B cell (primary cell): ENCODE data around the gene NCOA1. TPM values are rescaled to one million over a fixed set of nuclear protein-coding genes. Genes with fewer than 3 reads are reported as not detected.
"Not testable (repeated sequence)": the region's sequence is repeated elsewhere in the genome, so short reads cannot be mapped to it uniquely, and the experiment has no call there.

Experiments
- ATAC-seq: fragments of 200-7000 bp; cut with Tn5 transposase; one replicate; pipeline ENCODE4 v1.10.0; 2021; ENCODE audit warnings: low read depth, mild to moderate bottlenecking, moderate number of reproducible peaks, moderate library complexity
- CTCF ChIA-PET: fragments of 350-600 bp; sonication (Branson Sonifier 250); formaldehyde crosslinking; loops from one replicate; lab custom pipeline; 2021; ENCODE audit warnings: antibody characterized with exemption, inconsistent platforms; lab: Charles Lee
- POLR2A ChIA-PET: fragments of 350-600 bp; sonication (Branson Sonifier 250); formaldehyde crosslinking; loops from one replicate; lab custom pipeline; 2021; ENCODE audit warnings: antibody characterized with exemption; lab: Charles Lee
- DNase-seq: peaks from one replicate; pipeline ENCODE4 v3.0.0; 2013
- H2AFZ ChIP-seq: 2 replicates; pipeline ENCODE4 v1.6.1; 2012; ENCODE audit warnings: mild to moderate bottlenecking, low read depth, low read length; ENCODE audit not compliant: insufficient read depth, poor library complexity, severe bottlenecking
- H3K27ac ChIP-seq, 2 donors: 1 replicate in 1 of 2; 2 replicates in 1 of 2; pipeline ENCODE4 v1.5.1; 2012 to 2013; ENCODE audit warnings: low read length in 2 of 2, mild to moderate bottlenecking in 2 of 2, moderate library complexity in 1 of 2
- H3K27me3 ChIP-seq, 4 experiments: fragments of 200-600 bp in 1 of 4; sonication (generic) in 1 of 4; replicated peaks in 1 of 4; 1 replicate in 2 of 4; 2 replicates in 2 of 4; pipeline versions ENCODE4 v1.6.1 to v1.7.0; 2013 to 2016; ENCODE audit warnings: low read length in 3 of 4, mild to moderate bottlenecking in 2 of 4, mixed read lengths in 1 of 4, moderate library complexity in 1 of 4; ENCODE audit not compliant: insufficient read depth in 4 of 4, control insufficient read depth in 3 of 4; ENCODE audit errors: control extremely low read depth in 1 of 4
- H3K36me3 ChIP-seq, 2 experiments: replicated peaks in 1 of 2; 1 replicate in 1 of 2; 2 replicates in 1 of 2; pipeline versions ENCODE4 v1.6.1 to v1.7.1; 2013; ENCODE audit warnings: low read length in 1 of 2; ENCODE audit not compliant: insufficient read depth in 2 of 2, control insufficient read depth in 1 of 2; ENCODE audit errors: control extremely low read depth in 1 of 2, extremely low read depth in 1 of 2
- H3K4me1 ChIP-seq, 2 donors: fragments of 200-600 bp in 1 of 2; sonication (generic) in 1 of 2; 1 replicate in 1 of 2; 2 replicates in 1 of 2; pipeline versions ENCODE4 v1.5.1 to v1.6.1; 2013 to 2017; ENCODE audit warnings: low read length in 2 of 2; ENCODE audit not compliant: control insufficient read depth in 2 of 2, insufficient read depth in 2 of 2
- H3K4me2 ChIP-seq: replicated peaks from 2 replicates; pipeline ENCODE3; 2012; ENCODE audit warnings: mild to moderate bottlenecking, low read depth, low read length; ENCODE audit not compliant: poor library complexity, severe bottlenecking
- H3K4me3 ChIP-seq, 5 experiments: fragments of 200-600 bp in 1 of 5; sonication (generic) in 1 of 5; 1 replicate in 3 of 5; 2 replicates in 2 of 5; pipeline versions ENCODE4 v1.5.1 to v1.7.0; 2011 to 2016; ENCODE audit warnings: low read length in 4 of 5, mild to moderate bottlenecking in 4 of 5, low read depth in 2 of 5, control low read depth in 1 of 5, moderate library complexity in 1 of 5; ENCODE audit not compliant: insufficient read depth in 1 of 5; ENCODE audit errors: control extremely low read depth in 1 of 5, extremely low read depth in 1 of 5
- H3K79me2 ChIP-seq: fragments of 200-600 bp; sonication (generic); one replicate; pipeline ENCODE4 v1.6.0; 2016; ENCODE audit warnings: low read length; ENCODE audit not compliant: control insufficient read depth, insufficient read depth
- H3K9ac ChIP-seq: fragments of 200-600 bp; sonication (generic); 2 replicates; pipeline ENCODE4 v1.6.1; 2017; ENCODE audit warnings: mild to moderate bottlenecking, low read length, moderate library complexity
- H3K9me3 ChIP-seq, 3 donors: one replicate each; pipeline versions ENCODE4 v1.6.1 to v1.7.1; 2013; ENCODE audit warnings: low read length in 2 of 3; ENCODE audit not compliant: control insufficient read depth in 2 of 3, insufficient read depth in 1 of 3; ENCODE audit errors: control extremely low read depth in 1 of 3
- H4K20me1 ChIP-seq: 2 replicates; pipeline ENCODE4 v1.6.0; 2012; ENCODE audit warnings: mild to moderate bottlenecking, low read length; ENCODE audit not compliant: insufficient read depth, control insufficient read depth, poor library complexity, severe bottlenecking
- H3K27ac Mint-ChIP-seq: one replicate; pipeline ENCODE4 v1.8.0; 2021; ENCODE audit warnings: mixed read lengths
- H3K27me3 Mint-ChIP-seq: one replicate; pipeline ENCODE4 v1.8.0; 2021; ENCODE audit warnings: mixed read lengths
- H3K4me1 Mint-ChIP-seq: one replicate; pipeline ENCODE4 v1.8.0; 2021; ENCODE audit warnings: mixed read lengths
- H3K4me3 Mint-ChIP-seq: one replicate; pipeline ENCODE4 v1.8.0; 2021; ENCODE audit warnings: mixed read lengths
- H3K9me3 Mint-ChIP-seq: one replicate; pipeline ENCODE4 v1.8.0; 2022; ENCODE audit warnings: mixed read lengths; ENCODE audit not compliant: insufficient read depth
- EZH2 ChIP-seq: IDR thresholded peaks from 2 replicates; pipeline ENCODE4 v1.6.1; 2012; ENCODE audit warnings: borderline replicate concordance, low read depth, mild to moderate bottlenecking, moderate library complexity, low read length; ENCODE audit not compliant: insufficient read depth, poor library complexity, severe bottlenecking
- WGBS: methylation state at CpG from one replicate; pipeline ENCODE4 v1.1.5; 2013; ENCODE audit warnings: missing lambda C conversion rate; ENCODE audit not compliant: insufficient coverage; 5-methylcytosine and 5-hydroxymethylcytosine counted together
- intact Hi-C: fragments of 100-400 bp; cut with micrococcal nuclease; formaldehyde crosslinking; loops from one replicate; pipeline ENCODE4 v1.10.0; 2022
- polyA plus RNA-seq: library from polyadenylated mRNA; depleted of rRNA; stranded (reverse); fragments of >200 nt; gene quantifications from 2 replicates; pipeline ENCODE4 v1.2.3, GENCODE V29; 2012
- total RNA-seq, 2 donors: library from RNA; stranded (reverse); fragments of 120-200 nt in 1 of 2; gene quantifications; 1 replicate in 1 of 2; 2 replicates in 1 of 2; pipeline versions ENCODE4 v1.2.3 to v1.2.4, GENCODE V29; 2013 to 2022
- TF ChIP-seq, protein P1 (sequence below): fragments of 200-600 bp; IDR thresholded peaks from one replicate; pipeline ENCODE4 v1.8.0; 2022; ENCODE audit warnings: antibody characterized with exemption, mild to moderate bottlenecking

The NCOA1 gene
- total and polyA plus RNA-seq, 2 donors (not counting 1 experiment from before 2014, with no cell fraction given), result 11.6 to 49.1 TPM

DNA sequence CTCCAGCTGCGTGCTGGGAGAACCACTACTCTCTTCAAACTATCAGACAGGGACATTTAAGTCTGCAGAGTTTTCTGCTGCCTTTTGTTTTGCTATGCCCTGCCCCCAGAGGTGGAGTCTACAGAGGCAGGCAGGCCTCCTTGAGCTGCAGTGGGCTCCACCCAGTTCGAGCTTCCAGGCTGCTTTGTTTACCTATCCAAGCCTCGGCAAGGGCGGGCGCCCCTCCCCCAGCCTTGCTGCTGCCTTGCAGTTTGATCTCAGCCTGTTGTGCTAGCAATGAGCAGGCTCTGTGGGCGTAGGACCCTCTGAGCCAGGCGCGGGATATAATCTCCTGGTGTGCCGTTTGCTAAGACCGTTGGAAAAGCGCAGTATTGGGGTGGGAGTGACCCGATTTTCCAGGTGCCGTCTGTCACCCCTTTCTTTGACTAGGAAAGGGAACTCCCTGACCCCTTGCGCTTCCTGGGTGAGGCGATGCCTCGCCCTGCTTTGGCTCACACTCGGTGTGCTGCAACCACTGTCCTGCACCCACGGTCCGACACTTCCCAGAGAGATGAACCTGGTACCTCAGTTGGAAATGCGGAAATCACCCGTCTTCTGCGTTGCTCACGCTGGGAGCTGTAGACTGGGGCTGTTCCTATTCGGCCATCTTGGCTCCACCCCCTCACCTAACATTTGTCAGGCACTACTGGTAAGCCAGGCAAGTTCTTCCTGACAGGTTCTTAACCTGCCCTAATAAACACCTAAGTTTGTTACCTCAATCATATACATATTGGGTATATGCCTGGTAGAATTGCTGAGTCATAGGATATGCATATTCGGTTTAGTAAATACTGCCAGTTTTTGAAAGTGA, 315.0 kb downstream of the NCOA1 start:
- 95% methylated on average over 23 of the region's 25 CpGs for WGBS
- ATAC-seq, H3K9me3 Mint-ChIP-seq, H4K20me1 ChIP-seq, H3K4me1 Mint-ChIP-seq, H2AFZ ChIP-seq, H3K36me3 ChIP-seq, DNase-seq, H3K27ac ChIP-seq, H3K4me3 Mint-ChIP-seq, H3K4me1 ChIP-seq, POLR2A ChIA-PET, H3K4me2 ChIP-seq, H3K27me3 ChIP-seq, H3K27ac Mint-ChIP-seq, intact Hi-C loops, H3K27me3 Mint-ChIP-seq, H3K79me2 ChIP-seq, H3K4me3 ChIP-seq, H3K9ac ChIP-seq, H3K9me3 ChIP-seq: not testable (repeated sequence)
- CTCF ChIA-PET, result interaction anchor here (0.8 kb wide), 1 partner anchor 22 kb away, joined by 3 read pairs; no protein-coding TSS in a partner anchor

DNA sequence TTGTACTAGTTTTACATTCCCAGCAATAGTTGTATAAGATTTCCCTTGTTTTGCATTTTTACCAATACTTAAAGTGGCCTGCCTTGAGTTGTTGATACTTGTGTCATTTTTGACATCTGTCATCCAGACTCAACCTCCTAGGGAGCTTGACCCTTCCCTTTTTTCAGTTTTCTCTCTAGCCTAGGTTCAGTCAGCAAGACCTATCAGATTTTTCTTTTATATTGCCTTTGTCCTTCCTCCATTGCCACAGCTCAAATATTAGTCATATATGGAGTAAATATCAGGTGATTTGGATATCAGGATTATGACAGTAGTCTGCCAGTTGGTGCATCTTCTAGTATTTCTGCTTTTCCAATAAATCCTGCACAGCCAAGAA, 315.6 kb downstream of the NCOA1 start:
- H3K4me3 Mint-ChIP-seq, result no peak overlapping the region
- Histone ChIP-seq H3K9me3 (peaks cover 0 to 8% (median 0%) of the 10 kb centered on the region in 3 donors), H3K4me2 (no peak overlapping the region), H3K27me3 (no peaks in the 10 kb centered on the region), H3K79me2 (peaks cover 7% of the 10 kb centered on the region), H3K9ac (no peak overlapping the region), H3K27ac (no peak overlapping the region), H3K4me3 (no peak overlapping the region), H3K36me3 (no peaks in the 10 kb centered on the region), H2AFZ (no peak overlapping the region), H3K4me1 (no peaks in the 10 kb centered on the region), H4K20me1 (no peaks in the 10 kb centered on the region)
- H3K27me3 Mint-ChIP-seq, result no peaks in the 10 kb centered on the region
- ATAC-seq, result no peak
- H3K4me1 Mint-ChIP-seq, result no peaks in the 10 kb centered on the region
- ChIA-PET POLR2A (no interaction called here), CTCF (interaction anchor here (0.8 kb wide), 1 partner anchor 21 kb away, joined by 3 read pairs; no protein-coding TSS in a partner anchor)
- H3K27ac Mint-ChIP-seq, result no peak overlapping the region
- no peak for DNase-seq
- H3K9me3 Mint-ChIP-seq, result no peaks in the 10 kb centered on the region
- TF ChIP-seq EZH2, result no peak
- TF ChIP-seq, protein P1, sequence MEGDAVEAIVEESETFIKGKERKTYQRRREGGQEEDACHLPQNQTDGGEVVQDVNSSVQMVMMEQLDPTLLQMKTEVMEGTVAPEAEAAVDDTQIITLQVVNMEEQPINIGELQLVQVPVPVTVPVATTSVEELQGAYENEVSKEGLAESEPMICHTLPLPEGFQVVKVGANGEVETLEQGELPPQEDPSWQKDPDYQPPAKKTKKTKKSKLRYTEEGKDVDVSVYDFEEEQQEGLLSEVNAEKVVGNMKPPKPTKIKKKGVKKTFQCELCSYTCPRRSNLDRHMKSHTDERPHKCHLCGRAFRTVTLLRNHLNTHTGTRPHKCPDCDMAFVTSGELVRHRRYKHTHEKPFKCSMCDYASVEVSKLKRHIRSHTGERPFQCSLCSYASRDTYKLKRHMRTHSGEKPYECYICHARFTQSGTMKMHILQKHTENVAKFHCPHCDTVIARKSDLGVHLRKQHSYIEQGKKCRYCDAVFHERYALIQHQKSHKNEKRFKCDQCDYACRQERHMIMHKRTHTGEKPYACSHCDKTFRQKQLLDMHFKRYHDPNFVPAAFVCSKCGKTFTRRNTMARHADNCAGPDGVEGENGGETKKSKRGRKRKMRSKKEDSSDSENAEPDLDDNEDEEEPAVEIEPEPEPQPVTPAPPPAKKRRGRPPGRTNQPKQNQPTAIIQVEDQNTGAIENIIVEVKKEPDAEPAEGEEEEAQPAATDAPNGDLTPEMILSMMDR, result no peak
- intact Hi-C loops, result no loop called here
